NK-92 treated with Interleukin-12 subunit alpha and Interleukin-12 subunit beta, amount 100 ng/mL, for 24 hours (cell line): ENCODE results near the gene OSBPL5.
A peak's percentile ranks its signal among the peaks of the same experiment; 100 is the strongest.
"Not testable (repeated sequence)": the region's sequence is repeated elsewhere in the genome, so short reads cannot be mapped to it uniquely, and the experiment has no call there.

Source experiments
- DNase-seq: peaks from one replicate; lab custom pipeline; 2025; lab: John Stamatoyannopoulos, UW

The OSBPL5 gene

GRCh38 chr11:3080733-3081385, 84.3 kb downstream of the OSBPL5 start:
- no peak for DNase-seq

- DNase-seq, result no peak
Measured at GRCh38 chr11:3080104-3080503, 85.0 kb downstream of the OSBPL5 start.

- no peak for DNase-seq
Measured at GRCh38 chr11:3077846-3078440, 87.2 kb downstream of the OSBPL5 start.

GRCh38 chr11:3077189-3077836, 87.8 kb downstream of the OSBPL5 start:
- no peak for DNase-seq

- no peak for DNase-seq
Measured at GRCh38 chr11:3074912-3075589, 90.1 kb downstream of the OSBPL5 start.

- no peak for DNase-seq
Measured at GRCh38 chr11:3073029-3073435, 92.1 kb downstream of the OSBPL5 start.

GRCh38 chr11:3069425-3069824, 95.7 kb downstream of the OSBPL5 start:
- DNase-seq, result no peak

GRCh38 chr11:3066308-3066707, 98.8 kb downstream of the OSBPL5 start:
- DNase-seq, result not testable (repeated sequence)

GRCh38 chr11:3064709-3065108, 100.4 kb downstream of the OSBPL5 start:
- not testable (repeated sequence) for DNase-seq

GRCh38 chr11:3063876-3064275, 101.2 kb downstream of the OSBPL5 start:
- not testable (repeated sequence) for DNase-seq

- not testable (repeated sequence) for DNase-seq
Measured at GRCh38 chr11:3063432-3063831, 101.7 kb downstream of the OSBPL5 start.

- DNase-seq, result no peak
Measured at GRCh38 chr11:3060436-3061025, 104.6 kb downstream of the OSBPL5 start.

GRCh38 chr11:3058753-3059664, 106.1 kb downstream of the OSBPL5 start:
- no peak for DNase-seq

GRCh38 chr11:3057069-3057963, 107.8 kb downstream of the OSBPL5 start, which contains the start of gene CARS1:
TSS of gene CARS1 (minus strand) at chr11:3057423. CDS start at chr11:3057367, 56 bp downstream.
- peak; percentile 89 for DNase-seq

GRCh38 chr11:3056296-3057068, 108.6 kb downstream of the OSBPL5 start:
- DNase-seq, result no peak

- DNase-seq, result no peak
Measured at GRCh38 chr11:3055891-3056290, 109.2 kb downstream of the OSBPL5 start.

- no peak for DNase-seq
Measured at GRCh38 chr11:3052567-3052966, 112.5 kb downstream of the OSBPL5 start.

GRCh38 chr11:3052109-3052479, 113.0 kb downstream of the OSBPL5 start:
- no peak for DNase-seq
